ENCODE measurements around the gene TM4SF5.

The TM4SF5 gene

DNA sequence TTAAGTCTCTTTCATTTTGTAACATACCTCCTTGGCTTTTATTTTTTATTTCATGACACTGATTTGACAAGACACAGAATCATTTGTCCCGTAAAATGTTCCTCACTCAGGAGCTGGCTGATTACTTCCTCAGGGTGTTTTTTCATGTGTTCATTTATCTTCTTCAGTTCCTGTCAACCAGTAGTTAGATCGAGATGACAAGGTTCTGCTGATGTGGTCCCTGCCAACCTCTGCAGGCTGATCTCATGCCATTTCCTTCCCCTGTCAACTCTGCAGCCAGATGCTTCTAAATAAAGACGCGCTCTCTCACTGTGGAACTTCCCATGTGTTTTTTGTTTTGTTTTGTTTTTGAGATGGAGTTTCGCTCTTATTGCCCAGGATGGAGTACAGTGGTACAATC is 23.8 kb upstream of the TM4SF5 start:
- DNase-seq (ENCODE audit: low read depth in 2 of 2) = no peak

GRCh38 chr17:4748686-4749085 is 23.0 kb upstream of the TM4SF5 start:
- DNase-seq (ENCODE audit: low read depth in 2 of 2) = no peak

- DNase-seq (ENCODE audit: low read depth in 2 of 2) = no peak
These were observed 21.1 kb upstream of the TM4SF5 start for GRCh38 chr17:4750606-4751005.

GRCh38 chr17:4751932-4752331 is 19.8 kb upstream of the TM4SF5 start:
- DNase-seq (ENCODE audit: low read depth in 2 of 2) = no peak

DNA sequence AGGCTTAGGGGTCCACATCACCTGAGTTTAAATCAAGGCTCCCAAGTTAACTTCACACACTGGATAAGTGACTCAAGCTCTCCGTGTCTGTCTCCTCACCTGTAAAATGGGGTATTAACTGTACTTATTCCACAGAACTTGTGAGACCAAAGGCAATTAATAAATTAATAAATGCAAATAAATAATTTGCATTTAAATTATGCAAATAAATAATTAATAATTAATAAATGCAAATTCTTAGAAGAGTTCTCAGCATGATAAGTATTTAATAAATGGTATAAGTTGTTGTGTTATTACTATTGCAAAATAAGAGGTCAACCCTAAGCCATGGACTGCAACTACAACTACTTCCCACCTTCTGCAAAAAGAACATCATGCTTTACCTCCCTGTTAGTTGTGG is 18.3 kb upstream of the TM4SF5 start:
- DNase-seq (ENCODE audit: low read depth in 2 of 2) = no peak

GRCh38 chr17:4759776-4760236 is 11.9 kb upstream of the TM4SF5 start:
- DNase-seq (ENCODE audit: low read depth in 2 of 2) = no peak

- no peak for DNase-seq (ENCODE audit: low read depth in 2 of 2)
These were observed 7.1 kb upstream of the TM4SF5 start for GRCh38 chr17:4764595-4764994.

GRCh38 chr17:4766201-4766600 is 5.5 kb upstream of the TM4SF5 start:
- no peak for DNase-seq (ENCODE audit: low read depth in 2 of 2)

DNA sequence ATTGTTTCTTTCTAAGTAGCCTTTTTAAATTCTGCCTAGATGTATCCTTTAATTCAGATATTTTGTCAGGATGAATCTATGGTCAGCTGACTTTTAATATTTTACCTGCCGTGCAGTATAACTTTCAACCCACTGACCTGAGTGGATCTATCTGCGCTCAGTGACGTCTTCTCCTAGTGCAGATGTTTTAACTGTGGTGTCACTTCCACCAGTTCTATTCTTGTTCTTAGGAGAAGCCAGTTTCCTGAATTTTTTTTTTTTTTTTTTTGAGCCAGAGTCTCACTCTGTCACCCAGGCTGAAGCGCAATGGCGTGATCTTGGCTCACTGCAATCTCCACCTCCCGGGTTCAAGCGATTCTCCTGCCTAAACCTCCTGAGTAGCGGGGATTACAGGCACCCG is 5.0 kb upstream of the TM4SF5 start:
- no peak for DNase-seq (ENCODE audit: low read depth in 2 of 2)

- DNase-seq (ENCODE audit: low read depth in 2 of 2) = no peak
These were observed 3.4 kb upstream of the TM4SF5 start for GRCh38 chr17:4768298-4768697.

DNA sequence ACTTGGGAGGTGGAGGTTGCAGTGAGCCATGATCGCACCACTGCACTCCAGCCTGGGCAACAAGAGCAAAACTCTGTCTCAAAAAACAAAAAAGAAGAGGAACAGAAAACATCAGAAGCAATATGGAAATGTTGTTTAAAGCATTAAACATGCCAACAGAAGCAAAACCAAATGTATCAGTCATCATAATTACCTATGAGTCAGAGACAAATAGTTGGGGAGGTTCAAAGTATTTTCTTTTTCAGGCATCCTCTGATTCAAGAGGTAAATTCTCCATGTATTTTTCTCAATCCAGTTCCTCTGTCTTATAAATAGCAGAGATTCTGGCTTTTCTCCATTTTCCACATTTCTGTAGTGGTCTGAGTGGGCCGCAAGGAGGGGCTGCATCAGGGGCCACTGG is 2.1 kb upstream of the TM4SF5 start:
- no peak for DNase-seq (ENCODE audit: low read depth in 2 of 2)

- no peak for DNase-seq (ENCODE audit: low read depth in 2 of 2)
These were observed 538 bp downstream of the TM4SF5 start for GRCh38 chr17:4772235-4772613.

GRCh38 chr17:4777969-4778760 is 6.5 kb downstream of the TM4SF5 start:
- DNase-seq (ENCODE audit: low read depth in 2 of 2) = no peak

DNA sequence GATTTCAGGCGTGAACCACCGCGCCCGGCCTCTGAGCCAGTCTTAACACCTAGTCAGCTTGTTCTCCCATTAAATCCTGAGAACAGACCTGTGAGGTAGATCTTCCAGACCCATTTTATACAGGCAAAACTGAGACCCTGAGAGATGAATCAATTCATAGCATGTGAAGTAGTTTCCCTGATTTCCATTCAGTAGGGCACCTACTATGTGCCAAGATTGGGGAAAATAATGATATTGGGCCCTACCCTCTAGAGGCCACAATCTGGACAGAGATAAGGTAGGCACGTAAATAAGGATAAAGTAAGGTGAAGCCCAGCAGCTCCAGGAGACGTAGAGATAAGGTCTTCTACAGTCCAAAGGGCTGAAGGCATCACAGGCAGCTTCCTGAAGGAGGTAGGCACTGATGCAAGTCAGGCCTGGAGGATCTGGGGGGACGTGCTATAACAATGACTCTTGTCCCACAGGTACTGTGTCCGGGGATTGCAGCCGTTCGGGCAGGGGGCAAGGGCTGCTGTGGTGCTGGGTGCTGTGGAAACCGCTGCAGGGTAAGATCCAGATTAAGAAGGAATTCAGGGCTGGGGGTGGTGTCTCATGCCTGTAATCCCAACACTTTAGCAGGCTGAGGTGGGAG is 8.8 kb downstream of the TM4SF5 start:
- no peak for DNase-seq (ENCODE audit: low read depth in 2 of 2)

DNA sequence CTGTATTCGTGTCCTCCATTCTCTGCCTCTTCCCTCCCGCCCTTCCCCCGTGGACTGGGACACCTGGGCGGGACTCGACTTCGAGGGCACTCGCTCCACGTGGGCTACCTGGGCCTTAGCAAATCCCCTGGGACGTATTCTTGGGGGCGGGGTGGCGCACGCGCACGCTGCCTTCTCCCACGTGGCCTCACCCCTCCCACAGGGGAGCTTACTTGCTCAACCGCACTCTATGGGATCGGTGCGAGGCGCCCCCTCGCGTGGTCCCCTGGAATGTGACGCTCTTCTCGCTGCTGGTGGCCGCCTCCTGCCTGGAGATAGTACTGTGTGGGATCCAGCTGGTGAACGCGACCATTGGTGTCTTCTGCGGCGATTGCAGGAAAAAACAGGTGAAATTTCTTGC is 11.0 kb downstream of the TM4SF5 start:
- DNase-seq (ENCODE audit: low read depth in 2 of 2) = no peak

DNA sequence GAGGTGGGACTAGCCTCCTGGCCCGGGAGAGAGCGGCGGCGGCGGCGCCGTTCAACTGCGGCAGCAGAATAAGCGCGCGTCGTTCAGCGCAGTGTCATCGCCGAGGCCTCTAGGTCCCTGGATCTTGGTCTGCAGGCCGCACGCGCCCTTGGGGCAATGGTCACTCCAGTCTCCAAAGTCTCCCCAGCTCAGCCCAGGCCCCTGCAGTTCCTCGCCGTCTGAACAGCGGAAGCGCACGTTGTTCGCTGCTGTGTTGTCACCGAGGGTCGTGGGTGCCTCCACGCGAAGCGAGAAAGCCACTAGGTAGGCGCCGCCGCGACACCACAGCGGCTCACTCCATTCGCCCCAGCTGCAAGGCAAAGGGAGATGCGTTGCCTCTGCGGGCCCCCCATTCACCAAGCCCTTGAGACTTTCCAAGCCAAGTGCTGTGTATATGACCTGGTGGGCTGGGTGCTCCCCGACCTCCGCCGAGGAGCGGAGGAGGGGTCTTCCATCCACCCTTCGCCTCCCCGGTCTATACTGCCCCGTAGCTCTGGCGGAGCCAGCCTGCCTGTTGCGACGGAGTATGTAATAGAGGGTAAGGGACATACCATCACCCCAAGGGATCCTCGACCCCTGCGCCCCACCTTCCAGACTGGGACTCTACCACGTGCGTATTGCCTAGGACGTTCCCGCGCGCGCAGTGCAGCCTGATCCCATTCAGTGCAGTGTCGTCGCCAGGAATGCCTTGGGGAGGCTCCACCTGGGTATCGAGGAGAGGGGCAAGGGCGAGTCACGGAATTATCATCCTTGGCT is 13.8 kb downstream of the TM4SF5 start:
- no peak for DNase-seq (ENCODE audit: low read depth in 2 of 2)

DNA sequence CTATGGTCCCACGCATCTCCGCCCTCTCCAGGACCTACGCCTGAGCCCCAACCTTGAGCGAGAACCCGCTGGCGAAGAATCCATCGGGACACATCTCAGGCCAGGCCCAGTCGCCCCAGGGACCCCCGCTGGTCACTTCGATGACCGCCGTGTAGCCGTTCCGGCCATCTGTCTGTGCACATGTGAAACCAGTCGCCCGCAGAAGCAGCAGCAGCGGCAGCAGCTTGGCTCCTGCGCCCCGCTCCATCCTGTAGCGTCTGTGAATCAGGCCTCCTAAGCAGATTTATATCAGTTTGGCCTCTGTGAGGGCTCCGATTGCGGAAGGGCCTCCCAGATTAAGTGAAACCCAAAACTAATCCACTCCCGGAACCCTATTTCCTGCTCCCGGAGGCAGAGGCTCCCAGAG is 14.4 kb downstream of the TM4SF5 start, which contains the start of gene VMO1:
VMO1 (minus strand) TSS at position 259 of the 406 bp plus-strand sequence; CDS start at position 247, 12 bp downstream.
- no peak for DNase-seq (ENCODE audit: low read depth in 2 of 2)

DNA sequence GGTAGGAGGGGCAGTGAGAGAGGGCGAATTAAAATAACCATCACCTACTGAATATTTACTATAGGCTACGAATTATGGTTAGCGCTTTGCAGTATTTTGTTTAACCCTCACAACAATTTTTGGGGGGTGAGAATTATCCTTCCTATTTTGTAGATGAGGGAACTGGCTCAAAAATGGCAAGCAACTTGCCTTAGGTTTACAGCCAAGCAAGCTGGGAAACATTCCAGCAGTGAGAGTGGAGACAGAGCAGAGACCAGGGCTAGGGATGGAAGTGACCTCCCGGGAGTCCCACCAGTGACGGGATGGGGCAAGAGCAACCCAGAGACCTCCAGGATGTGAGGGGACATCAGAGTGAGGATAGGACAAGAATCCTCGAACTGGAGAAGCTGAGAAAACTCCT is 14.8 kb downstream of the TM4SF5 start:
- DNase-seq (ENCODE audit: low read depth in 2 of 2) = no peak

DNA sequence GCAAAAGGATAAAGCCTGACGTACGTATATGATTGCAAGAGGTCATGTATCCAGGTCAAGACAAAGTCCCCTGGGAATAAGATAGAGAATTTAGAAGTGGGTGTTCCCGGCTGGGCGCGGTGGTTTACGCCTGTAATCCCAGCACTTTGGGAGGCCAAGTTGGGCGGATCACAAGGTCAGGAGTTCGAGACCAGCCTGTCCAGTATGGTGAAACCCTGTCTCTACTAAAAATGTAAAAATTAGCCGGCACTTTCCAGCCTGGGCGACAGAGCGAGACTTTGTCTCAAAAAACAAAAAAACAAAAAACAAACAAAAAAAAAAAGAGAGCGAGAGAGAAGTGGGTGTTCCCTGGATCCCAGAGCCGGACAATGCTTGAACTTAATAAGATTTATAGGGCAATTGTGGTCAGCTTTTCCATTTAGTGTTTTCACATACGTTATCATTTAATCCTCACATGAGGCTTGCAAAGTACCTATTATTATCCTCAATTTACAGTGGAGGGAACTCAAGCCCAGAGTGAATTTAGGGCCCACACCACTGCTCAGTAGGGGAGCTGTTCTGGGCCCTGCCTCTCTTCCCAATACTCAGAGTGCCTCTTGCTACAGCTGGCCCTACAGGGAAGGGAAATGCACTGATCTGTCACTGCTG is 16.6 kb downstream of the TM4SF5 start:
- no peak for DNase-seq (ENCODE audit: low read depth in 2 of 2)

DNA sequence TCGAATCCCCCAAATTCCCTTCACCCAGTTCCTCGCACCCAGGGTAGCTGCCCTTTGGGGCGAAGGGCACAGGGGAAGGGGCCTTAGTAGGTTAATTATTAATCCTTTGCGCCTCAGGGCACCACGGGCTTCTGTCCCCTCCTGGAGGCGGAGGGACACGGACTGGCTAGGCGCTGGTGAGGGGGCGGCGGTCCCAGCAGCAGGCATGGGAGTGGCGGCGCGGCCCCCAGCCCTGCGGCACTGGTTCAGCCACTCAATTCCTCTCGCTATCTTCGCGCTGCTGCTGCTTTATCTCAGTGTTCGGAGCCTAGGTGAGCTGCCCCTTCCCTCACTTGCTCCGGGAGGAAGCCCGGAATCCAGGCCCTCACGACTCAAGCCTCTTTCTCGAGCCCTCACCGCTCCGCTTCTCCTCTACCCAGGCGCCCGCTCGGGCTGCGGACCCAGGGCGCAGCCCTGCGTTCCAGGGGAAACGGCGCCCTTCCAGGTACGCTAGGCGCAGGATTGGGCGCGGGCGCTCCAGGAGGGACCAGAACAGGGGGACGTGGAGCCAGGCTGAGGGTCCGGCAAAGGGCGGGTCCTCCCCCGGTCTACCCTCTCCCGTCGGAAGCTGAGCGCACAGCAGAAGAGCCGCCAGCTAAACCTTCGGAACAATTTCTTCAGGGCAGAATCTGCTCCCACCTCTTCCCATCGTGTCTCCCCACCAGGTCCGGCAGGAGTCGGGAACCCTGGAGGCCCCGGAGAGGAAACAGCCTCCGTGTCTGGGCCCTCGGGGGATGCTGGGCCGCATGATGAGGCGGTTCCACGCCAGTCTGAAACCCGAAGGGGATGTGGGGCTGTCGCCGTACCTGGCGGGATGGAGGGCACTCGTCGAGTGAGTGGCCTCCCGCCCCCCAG is 17.4 kb downstream of the TM4SF5 start, which contains the start of gene GLTPD2:
GLTPD2 (plus strand) TSS at position 158 of the 894 bp plus-strand sequence; CDS start at position 206, 48 bp downstream.
- DNase-seq (ENCODE audit: low read depth in 2 of 2) = no peak

DNA sequence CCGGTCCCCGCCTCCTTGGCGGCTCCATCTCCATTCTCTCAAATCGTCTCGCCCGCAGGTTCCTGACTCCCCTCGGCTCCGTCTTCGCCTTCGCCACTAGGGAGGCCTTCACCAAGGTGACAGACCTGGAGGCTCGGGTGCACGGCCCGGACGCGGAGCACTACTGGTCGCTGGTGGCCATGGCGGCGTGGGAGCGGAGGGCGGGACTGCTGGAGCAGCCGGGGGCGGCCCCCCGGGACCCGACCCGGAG is 17.9 kb downstream of the TM4SF5 start:
- no peak for DNase-seq (ENCODE audit: low read depth in 2 of 2)
